Spinal cord (tissue), 10 donors: ENCODE results near the gene LRRC43. TPM values are rescaled to one million over a fixed set of nuclear protein-coding genes. Genes with fewer than 3 reads are reported as not detected.

Experiments
- DNase-seq, 6 donors: peaks; one replicate each; pipeline versions ENCODE4 v3.0.0 to v3.0.0-alpha.2; 2013 to 2015; ENCODE audit warnings: low spot score in 6 of 6, low read depth in 4 of 6
- H3K27ac ChIP-seq: one replicate; pipeline ENCODE4 v1.5.1; 2013; ENCODE audit warnings: low read depth, low read length, control low read depth
- H3K27me3 ChIP-seq: one replicate; pipeline ENCODE4 v1.6.1; 2013; ENCODE audit warnings: low read length; ENCODE audit not compliant: control insufficient read depth, insufficient read depth
- H3K36me3 ChIP-seq: one replicate; pipeline ENCODE4 v1.6.1; 2013; ENCODE audit warnings: low read length; ENCODE audit not compliant: control insufficient read depth, insufficient read depth
- H3K4me1 ChIP-seq: one replicate; pipeline ENCODE4 v1.6.1; 2013; ENCODE audit warnings: low read length; ENCODE audit not compliant: control insufficient read depth, insufficient read depth
- H3K4me3 ChIP-seq: one replicate; pipeline ENCODE4 v1.5.1; 2013; ENCODE audit warnings: low read depth, low read length, control low read depth
- H3K9me3 ChIP-seq: one replicate; pipeline ENCODE4 v1.6.1; 2013; ENCODE audit warnings: low read length; ENCODE audit not compliant: control insufficient read depth, insufficient read depth
- WGBS: methylation state at CpG from one replicate; pipeline ENCODE4 v1.1.5; 2013; ENCODE audit warnings: missing lambda C conversion rate; ENCODE audit not compliant: insufficient coverage; 5-methylcytosine and 5-hydroxymethylcytosine counted together
- polyA plus RNA-seq, 2 donors: library from polyadenylated mRNA; unstranded; fragments of 120-200 nt; gene quantifications; one replicate each; pipeline ENCODE4 v1.2.1, GENCODE V29; 2013; ENCODE audit not compliant: insufficient read length in 2 of 2
- total RNA-seq, 2 donors: library from RNA; depleted of rRNA in 1 of 2; stranded (reverse); fragments of 120-200 nt in 1 of 2; fragments of >200 nt in 1 of 2; gene quantifications; one replicate each; pipeline versions ENCODE4 v1.2.3 to v1.2.4, GENCODE V29; 2013 to 2014
- donor health status: healthy.

The LRRC43 gene
- total and polyA plus RNA-seq, 4 donors, result 4.6 to 8.9 (median 7.7) TPM

DNA sequence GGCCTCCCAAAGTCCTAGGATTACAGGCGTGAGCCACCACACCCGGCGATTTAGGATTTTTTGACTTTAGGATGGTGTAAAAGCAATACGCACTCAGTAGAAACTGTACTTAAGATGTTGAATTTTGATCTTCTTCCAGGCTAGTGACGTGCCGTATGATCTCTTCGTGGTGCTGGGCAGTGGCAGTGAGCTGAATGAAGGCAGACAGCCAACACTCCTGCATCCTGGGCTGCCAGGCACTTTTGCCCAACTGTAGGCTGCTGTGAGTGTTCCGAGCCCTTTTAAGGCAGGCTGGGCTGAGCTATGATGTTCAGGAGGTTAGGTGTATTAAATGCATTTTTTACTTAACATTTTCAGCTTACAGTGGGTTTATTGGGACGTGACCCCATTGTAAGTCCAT, 30.2 kb upstream of the LRRC43 start:
- WGBS, result 70% methylated on average over 7 of the region's 9 CpGs
- Histone ChIP-seq H3K4me1 (no peaks in the 10 kb centered on the region), H3K27me3 (no peaks in the 10 kb centered on the region), H3K36me3 (peaks cover 2% of the 10 kb centered on the region), H3K27ac (no peak overlapping the region), H3K4me3 (no peak overlapping the region), H3K9me3 (no peaks in the 10 kb centered on the region)
- DNase-seq, result no peak

DNA sequence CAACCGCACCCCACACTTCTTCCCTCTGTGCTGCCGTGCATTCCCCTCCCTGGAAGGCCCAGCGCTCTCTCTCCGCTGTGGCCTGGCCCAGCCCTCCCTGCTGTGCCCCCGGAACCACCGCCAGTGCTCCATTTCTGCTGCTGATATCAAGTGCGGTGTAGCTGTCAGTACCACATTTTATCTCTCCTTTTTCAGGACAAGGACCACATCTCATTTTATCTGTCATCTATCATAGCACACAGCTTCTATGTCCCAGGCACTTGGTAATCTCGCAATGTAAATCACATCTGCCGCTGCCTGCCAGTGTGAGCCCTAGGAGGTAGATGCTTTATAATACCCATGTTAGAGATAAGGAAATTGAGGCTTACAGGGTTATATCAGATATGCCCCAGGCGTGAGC, 27.2 kb upstream of the LRRC43 start:
- Histone ChIP-seq H3K27ac (no peak overlapping the region), H3K36me3 (no peaks in the 10 kb centered on the region), H3K4me1 (no peaks in the 10 kb centered on the region), H3K9me3 (no peaks in the 10 kb centered on the region), H3K4me3 (no peak overlapping the region), H3K27me3 (no peaks in the 10 kb centered on the region)
- no peak for DNase-seq
- 56% methylated on average over 7 of the region's 10 CpGs for WGBS

DNA sequence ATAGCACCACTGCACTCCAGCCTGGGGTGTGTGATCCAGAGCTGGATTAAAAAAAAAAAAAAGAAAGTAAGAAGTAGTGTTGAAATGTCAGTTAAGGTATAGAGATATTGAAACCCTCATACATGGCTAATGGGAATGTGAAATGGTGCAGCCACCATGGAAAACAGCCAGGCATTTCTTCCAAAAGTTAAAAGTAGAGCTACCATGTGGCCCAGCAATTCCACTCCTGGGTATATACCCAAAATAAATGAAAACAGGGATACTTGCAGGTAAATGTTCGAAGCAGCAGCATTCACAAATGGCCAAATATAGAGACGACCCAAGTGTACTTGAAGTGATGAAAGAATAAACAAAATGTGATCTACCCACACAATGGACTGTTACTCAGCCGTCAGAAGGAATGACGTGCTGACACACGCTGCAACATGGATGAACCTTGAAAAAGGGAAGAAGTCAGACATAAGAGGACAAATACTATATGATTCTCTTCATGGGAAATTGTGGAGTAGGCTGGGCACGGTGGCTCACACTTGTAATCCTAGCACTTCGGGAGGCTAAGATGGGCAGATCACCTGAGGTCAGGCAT, 24.1 kb upstream of the LRRC43 start:
- Histone ChIP-seq H3K27me3 (no peaks in the 10 kb centered on the region), H3K36me3 (no peaks in the 10 kb centered on the region), H3K4me1 (no peaks in the 10 kb centered on the region), H3K4me3 (no peak overlapping the region), H3K27ac (no peak overlapping the region), H3K9me3 (no peaks in the 10 kb centered on the region)
- DNase-seq, result no peak
- WGBS, result 95% methylated on average over 3 of the region's 7 CpGs

- no peaks in the 10 kb centered on the region for H3K9me3 ChIP-seq
- H3K4me1 ChIP-seq, result no peaks in the 10 kb centered on the region
- H3K27ac ChIP-seq, result no peak overlapping the region
- H3K27me3 ChIP-seq, result no peaks in the 10 kb centered on the region
- no peak overlapping the region for H3K4me3 ChIP-seq
- H3K36me3 ChIP-seq, result no peaks in the 10 kb centered on the region
- peak in 1 of 6 donors; percentile 21 for DNase-seq
- no CpG with 5 or more reads among the region's 4 CpGs for WGBS
Measured at GRCh38 chr12:122159882-122160281, 23.0 kb upstream of the LRRC43 start.

DNA sequence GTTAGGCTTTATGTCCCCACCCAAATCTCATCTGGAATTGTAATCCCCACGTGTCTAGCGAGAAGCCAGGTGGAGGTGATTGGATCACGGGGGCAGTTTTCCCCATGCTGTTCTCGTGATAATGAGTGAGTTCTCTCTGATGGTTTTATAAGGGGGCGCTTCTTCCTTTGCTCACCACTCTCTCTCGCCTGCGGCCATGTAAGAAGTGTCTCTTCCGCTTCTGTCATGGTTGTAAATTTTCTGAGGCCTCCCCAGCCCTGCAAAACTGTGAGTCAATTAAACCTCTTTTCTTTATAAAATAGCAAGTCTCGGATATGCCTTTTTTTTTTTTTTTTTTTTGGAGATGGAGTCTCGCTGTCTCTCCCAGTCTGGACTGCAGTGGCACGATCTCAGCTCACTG, 22.2 kb upstream of the LRRC43 start:
- Histone ChIP-seq H3K4me1 (no peaks in the 10 kb centered on the region), H3K36me3 (no peaks in the 10 kb centered on the region), H3K9me3 (no peaks in the 10 kb centered on the region), H3K27ac (no peak overlapping the region), H3K4me3 (no peak overlapping the region), H3K27me3 (no peaks in the 10 kb centered on the region)
- no peak for DNase-seq
- 83% methylated on average over 2 of the region's 11 CpGs for WGBS

GRCh38 chr12:122161682-122162081, 21.2 kb upstream of the LRRC43 start:
- DNase-seq, result no peak
- no peaks in the 10 kb centered on the region for H3K27me3 ChIP-seq
- no peaks in the 10 kb centered on the region for H3K4me1 ChIP-seq
- no peak overlapping the region for H3K27ac ChIP-seq
- no peak overlapping the region for H3K4me3 ChIP-seq
- H3K9me3 ChIP-seq, result no peaks in the 10 kb centered on the region
- WGBS, result 100% methylated on average over 3 of the region's 8 CpGs
- H3K36me3 ChIP-seq, result no peaks in the 10 kb centered on the region

DNA sequence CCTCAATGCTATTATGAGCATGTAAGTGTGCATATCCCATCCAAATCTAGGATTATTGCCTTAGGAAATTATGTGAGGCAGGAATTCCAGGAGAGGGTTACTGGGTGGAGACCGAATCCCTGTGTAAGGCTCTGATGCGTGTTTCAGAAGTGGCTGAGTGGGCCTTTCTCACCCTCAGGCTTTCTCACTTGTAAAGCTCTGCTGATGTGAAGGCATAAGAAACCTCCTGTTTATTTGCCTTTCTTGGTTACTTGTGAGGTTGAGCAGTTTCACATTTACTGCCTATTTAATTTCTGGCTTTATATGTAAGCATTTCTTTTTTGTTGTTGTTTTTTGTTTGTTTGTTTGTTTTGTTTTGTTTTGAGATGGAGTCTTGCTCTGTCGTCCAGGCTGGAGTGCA, 19.9 kb upstream of the LRRC43 start:
- no peak overlapping the region for H3K27ac ChIP-seq
- H3K4me3 ChIP-seq, result no peak overlapping the region
- no peaks in the 10 kb centered on the region for H3K9me3 ChIP-seq
- H3K27me3 ChIP-seq, result no peaks in the 10 kb centered on the region
- no peak for DNase-seq
- H3K36me3 ChIP-seq, result no peaks in the 10 kb centered on the region
- H3K4me1 ChIP-seq, result no peaks in the 10 kb centered on the region
- 100% methylated on average over 1 of the region's 3 CpGs for WGBS

- peak in 1 of 6 donors; percentile 32 for DNase-seq
Measured at GRCh38 chr12:122166422-122167349, 16.2 kb upstream of the LRRC43 start.

GRCh38 chr12:122167356-122167925, 15.5 kb upstream of the LRRC43 start:
- no peaks in the 10 kb centered on the region for H3K4me1 ChIP-seq
- WGBS, result 96% methylated on average over 4 of the region's 10 CpGs

More at GRCh38 chr12:122166422-122167349, 16.2 kb upstream of the LRRC43 start:
- Histone ChIP-seq H3K4me1 (no peaks in the 10 kb centered on the region), H3K36me3 (no peaks in the 10 kb centered on the region), H3K27me3 (no peaks in the 10 kb centered on the region), H3K27ac (no peak overlapping the region), H3K4me3 (no peak overlapping the region), H3K9me3 (no peaks in the 10 kb centered on the region)
- 66% methylated on average over 14 of the region's 22 CpGs for WGBS

More at GRCh38 chr12:122167356-122167925, 15.5 kb upstream of the LRRC43 start:
- DNase-seq, result no peak
- Histone ChIP-seq H3K4me3 (no peak overlapping the region), H3K27ac (no peak overlapping the region), H3K36me3 (no peaks in the 10 kb centered on the region), H3K9me3 (no peaks in the 10 kb centered on the region), H3K27me3 (no peaks in the 10 kb centered on the region)
